Astrocyte (in vitro differentiated cells and primary cell): ENCODE measurements around the gene ADORA2A. TPM values are rescaled to one million over a fixed set of nuclear protein-coding genes. Genes with fewer than 3 reads are reported as not detected.

Source experiments
- DNase-seq: peaks from one replicate; pipeline ENCODE4 v3.0.0-alpha.2; 2010; ENCODE audit warnings: low read depth
- FAIRE-seq: peaks from 2 replicates; lab custom pipeline; 2011; peaks lifted over from hg19 to GRCh38; lab: Jason Lieb, UNC
- H2AFZ ChIP-seq: 2 replicates; pipeline ENCODE4 v1.6.0; 2012; ENCODE audit warnings: low read depth, low read length, inconsistent platforms
- H3K27ac ChIP-seq: 2 replicates; pipeline ENCODE4 v1.5.1; 2011; ENCODE audit warnings: low read depth, low read length, inconsistent platforms
- H3K27me3 ChIP-seq: 2 replicates; pipeline ENCODE4 v1.6.0; 2011; ENCODE audit warnings: low read length, inconsistent platforms; ENCODE audit not compliant: insufficient read depth
- H3K36me3 ChIP-seq: 2 replicates; pipeline ENCODE4 v1.5.1; 2011; ENCODE audit warnings: low read length, inconsistent platforms; ENCODE audit not compliant: insufficient read depth
- H3K4me1 ChIP-seq: 2 replicates; pipeline ENCODE4 v1.5.1; 2011; ENCODE audit warnings: low read length, inconsistent platforms; ENCODE audit not compliant: insufficient read depth
- H3K4me2 ChIP-seq: 2 replicates; pipeline ENCODE4 v1.6.0; 2012; ENCODE audit warnings: low read length, inconsistent platforms
- H3K4me3 ChIP-seq: 2 replicates; pipeline ENCODE4 v1.5.1; 2011; ENCODE audit warnings: low read depth, mild to moderate bottlenecking, low read length, inconsistent platforms; ENCODE audit not compliant: insufficient read depth
- H3K79me2 ChIP-seq: 2 replicates; pipeline ENCODE4 v1.6.0; 2012; ENCODE audit warnings: mild to moderate bottlenecking, low read length, inconsistent platforms; ENCODE audit not compliant: insufficient read depth
- H3K9ac ChIP-seq: 2 replicates; pipeline ENCODE4 v1.6.0; 2012; ENCODE audit warnings: mild to moderate bottlenecking, low read length, inconsistent platforms
- H3K9me3 ChIP-seq: 2 replicates; pipeline ENCODE4 v1.5.1; 2012; ENCODE audit warnings: low read depth, mild to moderate bottlenecking, low read length, inconsistent platforms; ENCODE audit not compliant: insufficient read depth
- H4K20me1 ChIP-seq: 2 replicates; pipeline ENCODE4 v1.6.0; 2012; ENCODE audit warnings: low read length, inconsistent platforms; ENCODE audit not compliant: insufficient read depth
- H3K27ac Mint-ChIP-seq: one replicate; pipeline ENCODE4 v1.8.0; 2021; ENCODE audit warnings: mild to moderate bottlenecking, mixed read lengths; ENCODE audit not compliant: unreplicated experiment
- H3K27me3 Mint-ChIP-seq: one replicate; pipeline ENCODE4 v1.8.0; 2021; ENCODE audit warnings: low read depth, mixed read lengths; ENCODE audit not compliant: unreplicated experiment
- H3K36me3 Mint-ChIP-seq: one replicate; pipeline ENCODE4 v1.8.0; 2021; ENCODE audit warnings: low read depth, mixed read lengths; ENCODE audit not compliant: unreplicated experiment
- H3K4me1 Mint-ChIP-seq: one replicate; pipeline ENCODE4 v1.8.0; 2021; ENCODE audit warnings: low read depth, mixed read lengths; ENCODE audit not compliant: unreplicated experiment
- H3K4me3 Mint-ChIP-seq: one replicate; pipeline ENCODE4 v1.8.0; 2021; ENCODE audit warnings: mild to moderate bottlenecking, moderate library complexity, mixed read lengths; ENCODE audit not compliant: unreplicated experiment
- H3K9me3 Mint-ChIP-seq: one replicate; pipeline ENCODE4 v1.8.0; 2021; ENCODE audit warnings: mild to moderate bottlenecking, mixed read lengths; ENCODE audit not compliant: unreplicated experiment
- CTCF ChIP-seq: IDR thresholded peaks from 2 replicates; pipeline ENCODE4 v1.5.1; 2011; ENCODE audit warnings: low read depth, mild to moderate bottlenecking, inconsistent platforms, low read length, moderate library complexity; ENCODE audit not compliant: insufficient read depth
- EZH2 ChIP-seq: IDR thresholded peaks from 2 replicates; pipeline ENCODE4 v1.6.1; 2012; ENCODE audit warnings: mild to moderate bottlenecking, low read length, inconsistent platforms; ENCODE audit not compliant: insufficient read depth
- total RNA-seq: library from RNA; stranded (reverse); gene quantifications from 2 replicates; pipeline ENCODE4 v1.2.1, GENCODE V29; 2021

ADORA2A gene
- total RNA-seq, 1 donor from 2014 or later, result 3.9 TPM

- TF ChIP-seq EZH2 (no peak), CTCF (no peak)
- H3K4me2 ChIP-seq, result peak overlapping the region; percentile 76
- DNase-seq (no peak), FAIRE-seq (no peak)
- H3K9me3 ChIP-seq, result no peaks in the 10 kb centered on the region
- peaks cover 26% of the 10 kb centered on the region for H3K4me1 Mint-ChIP-seq
- no peaks in the 10 kb centered on the region for H3K27me3 Mint-ChIP-seq
- peak overlapping the region; percentile 33 for H2AFZ ChIP-seq
- no peaks in the 10 kb centered on the region for H3K9me3 Mint-ChIP-seq
- H3K27me3 ChIP-seq, result no peaks in the 10 kb centered on the region
- H4K20me1 ChIP-seq, result no peaks in the 10 kb centered on the region
- no peak overlapping the region for H3K4me3 Mint-ChIP-seq
- peaks cover 30% of the 10 kb centered on the region for H3K4me1 ChIP-seq
- H3K79me2 ChIP-seq, result no peaks in the 10 kb centered on the region
- no peak overlapping the region for H3K4me3 ChIP-seq
- peak overlapping the region; percentile 88 for H3K27ac Mint-ChIP-seq
- H3K36me3 Mint-ChIP-seq, result no peaks in the 10 kb centered on the region
- peak overlapping the region; percentile 42 for H3K9ac ChIP-seq
- peak overlapping the region; percentile 85 for H3K27ac ChIP-seq
- H3K36me3 ChIP-seq, result no peaks in the 10 kb centered on the region
Measured at GRCh38 chr22:24465975-24466374, 38.6 kb downstream of the ADORA2A start.

GRCh38 chr22:24466716-24467328 is 39.4 kb downstream of the ADORA2A start:
- Histone ChIP-seq H3K27ac (peak overlapping the region; percentile 85), H3K4me2 (peak overlapping the region; percentile 76), H3K36me3 (no peaks in the 10 kb centered on the region), H3K9ac (peak overlapping the region; percentile 60), H2AFZ (no peak overlapping the region), H3K4me3 (no peak overlapping the region), H3K4me1 (peaks cover 38% of the 10 kb centered on the region), H4K20me1 (no peaks in the 10 kb centered on the region), H3K27me3 (no peaks in the 10 kb centered on the region), H3K79me2 (no peaks in the 10 kb centered on the region), H3K9me3 (no peaks in the 10 kb centered on the region)
- H3K36me3 Mint-ChIP-seq, result no peaks in the 10 kb centered on the region
- DNase-seq, result peak; percentile 70
- no peaks in the 10 kb centered on the region for H3K9me3 Mint-ChIP-seq
- FAIRE-seq, result peak; percentile 90
- peak overlapping the region; percentile 48 for H3K27ac Mint-ChIP-seq
- no peaks in the 10 kb centered on the region for H3K27me3 Mint-ChIP-seq
- TF ChIP-seq CTCF, result no peak
- no peak for TF ChIP-seq EZH2
- H3K4me3 Mint-ChIP-seq, result no peak overlapping the region
- H3K4me1 Mint-ChIP-seq, result peaks cover 26% of the 10 kb centered on the region

- H3K9me3 Mint-ChIP-seq, result no peaks in the 10 kb centered on the region
- TF ChIP-seq CTCF (no peak), EZH2 (no peak)
- Histone ChIP-seq H2AFZ (no peak overlapping the region), H3K27me3 (no peaks in the 10 kb centered on the region), H4K20me1 (no peaks in the 10 kb centered on the region), H3K79me2 (no peaks in the 10 kb centered on the region), H3K9ac (peak overlapping the region; percentile 60), H3K27ac (peak overlapping the region; percentile 85), H3K36me3 (no peaks in the 10 kb centered on the region), H3K4me2 (peak overlapping the region; percentile 76), H3K4me3 (no peak overlapping the region), H3K9me3 (no peaks in the 10 kb centered on the region), H3K4me1 (peaks cover 42% of the 10 kb centered on the region)
- peaks cover 26% of the 10 kb centered on the region for H3K4me1 Mint-ChIP-seq
- no peak overlapping the region for H3K4me3 Mint-ChIP-seq
- DNase-seq (no peak), FAIRE-seq (no peak)
- no peak overlapping the region for H3K27ac Mint-ChIP-seq
- no peaks in the 10 kb centered on the region for H3K27me3 Mint-ChIP-seq
- no peaks in the 10 kb centered on the region for H3K36me3 Mint-ChIP-seq
Measured at GRCh38 chr22:24467340-24467739, 39.9 kb downstream of the ADORA2A start.
